Measurements from ENCODE around the gene ZNF384.

- no peak for TF ChIP-seq CTCF (IDR thresholded peaks at IDR 0.05; ENCODE audit: low read depth, low read length, missing input control)
- no peak for TF ChIP-seq TAF1 (conservative IDR thresholded peaks at IDR 0.05)
- no peak for TF ChIP-seq ZBTB33 (IDR thresholded peaks at IDR 0.05)
- no peak for TF ChIP-seq YY1 (IDR thresholded peaks at IDR 0.05)
- TF ChIP-seq, protein P1, sequence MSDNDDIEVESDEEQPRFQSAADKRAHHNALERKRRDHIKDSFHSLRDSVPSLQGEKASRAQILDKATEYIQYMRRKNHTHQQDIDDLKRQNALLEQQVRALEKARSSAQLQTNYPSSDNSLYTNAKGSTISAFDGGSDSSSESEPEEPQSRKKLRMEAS (IDR thresholded peaks at IDR 0.05), result no peak
- TF ChIP-seq RAD21 (IDR thresholded peaks at IDR 0.05), result no peak
- TF ChIP-seq, protein P2, sequence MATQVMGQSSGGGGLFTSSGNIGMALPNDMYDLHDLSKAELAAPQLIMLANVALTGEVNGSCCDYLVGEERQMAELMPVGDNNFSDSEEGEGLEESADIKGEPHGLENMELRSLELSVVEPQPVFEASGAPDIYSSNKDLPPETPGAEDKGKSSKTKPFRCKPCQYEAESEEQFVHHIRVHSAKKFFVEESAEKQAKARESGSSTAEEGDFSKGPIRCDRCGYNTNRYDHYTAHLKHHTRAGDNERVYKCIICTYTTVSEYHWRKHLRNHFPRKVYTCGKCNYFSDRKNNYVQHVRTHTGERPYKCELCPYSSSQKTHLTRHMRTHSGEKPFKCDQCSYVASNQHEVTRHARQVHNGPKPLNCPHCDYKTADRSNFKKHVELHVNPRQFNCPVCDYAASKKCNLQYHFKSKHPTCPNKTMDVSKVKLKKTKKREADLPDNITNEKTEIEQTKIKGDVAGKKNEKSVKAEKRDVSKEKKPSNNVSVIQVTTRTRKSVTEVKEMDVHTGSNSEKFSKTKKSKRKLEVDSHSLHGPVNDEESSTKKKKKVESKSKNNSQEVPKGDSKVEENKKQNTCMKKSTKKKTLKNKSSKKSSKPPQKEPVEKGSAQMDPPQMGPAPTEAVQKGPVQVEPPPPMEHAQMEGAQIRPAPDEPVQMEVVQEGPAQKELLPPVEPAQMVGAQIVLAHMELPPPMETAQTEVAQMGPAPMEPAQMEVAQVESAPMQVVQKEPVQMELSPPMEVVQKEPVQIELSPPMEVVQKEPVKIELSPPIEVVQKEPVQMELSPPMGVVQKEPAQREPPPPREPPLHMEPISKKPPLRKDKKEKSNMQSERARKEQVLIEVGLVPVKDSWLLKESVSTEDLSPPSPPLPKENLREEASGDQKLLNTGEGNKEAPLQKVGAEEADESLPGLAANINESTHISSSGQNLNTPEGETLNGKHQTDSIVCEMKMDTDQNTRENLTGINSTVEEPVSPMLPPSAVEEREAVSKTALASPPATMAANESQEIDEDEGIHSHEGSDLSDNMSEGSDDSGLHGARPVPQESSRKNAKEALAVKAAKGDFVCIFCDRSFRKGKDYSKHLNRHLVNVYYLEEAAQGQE (IDR thresholded peaks at IDR 0.05), result no peak
- no peak for TF ChIP-seq JUND (IDR thresholded peaks at IDR 0.05)
- no peak for TF ChIP-seq EGR1 (IDR thresholded peaks at IDR 0.05; ENCODE audit: low read depth in 2 of 2)
- no peak for TF ChIP-seq RXRA (IDR thresholded peaks at IDR 0.05)
- TF ChIP-seq GABPA (IDR thresholded peaks at IDR 0.05 in 1 of 2, conservative IDR thresholded peaks at IDR 0.05 in 1 of 2), result no peak
- no peak for TF ChIP-seq SP1 (IDR thresholded peaks at IDR 0.05)
- no peak for TF ChIP-seq ATF3 (IDR thresholded peaks at IDR 0.05)
Observed at GRCh38 chr12:6676962-6677361, 12.2 kb downstream of the ZNF384 start.

All from liver (tissue), 3 donors.